Memory B cell (primary cell): Measurements from ENCODE around the gene JHY.

Experiments
- ATAC-seq: fragments of 150-1000 bp; cut with Tn5 transposase; 2 replicates; pipeline ENCODE4 v1.10.0; 2021; ENCODE audit warnings: low read depth, mild to moderate bottlenecking, moderate library complexity
- DNase-seq, 2 donors: peaks; one replicate each; pipeline ENCODE4 v3.0.0; 2022; ENCODE audit warnings: low spot score in 2 of 2
- H3K27ac Mint-ChIP-seq: one replicate; pipeline ENCODE4 v1.8.0; 2022; ENCODE audit warnings: mild to moderate bottlenecking, moderate library complexity, mixed read lengths
- H3K27me3 Mint-ChIP-seq: one replicate; pipeline ENCODE4 v1.8.0; 2022; ENCODE audit warnings: mixed read lengths
- H3K36me3 Mint-ChIP-seq: one replicate; pipeline ENCODE4 v1.8.0; 2022; ENCODE audit warnings: mild to moderate bottlenecking, mixed read lengths
- H3K4me1 Mint-ChIP-seq: one replicate; pipeline ENCODE4 v1.8.0; 2022; ENCODE audit warnings: mixed read lengths
- H3K4me3 Mint-ChIP-seq: one replicate; pipeline ENCODE4 v1.8.0; 2022; ENCODE audit warnings: mild to moderate bottlenecking, moderate library complexity, mixed read lengths
- H3K9me3 Mint-ChIP-seq: one replicate; pipeline ENCODE4 v1.8.0; 2022; ENCODE audit warnings: mixed read lengths

The JHY gene

GRCh38 chr11:122882189-122882856 is at the start of gene JHY:
TSS of gene JHY (plus strand) at chr11:122882759. CDS start at chr11:122885850, 3,091 bp downstream.
- H3K36me3 Mint-ChIP-seq, result peaks cover 9% of the 10 kb centered on the region
- peak within 1 kb of the TSS; percentile 89 for H3K4me3 Mint-ChIP-seq
- H3K27ac Mint-ChIP-seq, result peak within 1 kb of the TSS; percentile 90
- H3K4me1 Mint-ChIP-seq, result peaks cover 10% of the 10 kb centered on the region
- no peaks in the 10 kb centered on the region for H3K9me3 Mint-ChIP-seq
- no peaks in the 10 kb centered on the region for H3K27me3 Mint-ChIP-seq
- ATAC-seq (no peak), DNase-seq (no peak)

DNA sequence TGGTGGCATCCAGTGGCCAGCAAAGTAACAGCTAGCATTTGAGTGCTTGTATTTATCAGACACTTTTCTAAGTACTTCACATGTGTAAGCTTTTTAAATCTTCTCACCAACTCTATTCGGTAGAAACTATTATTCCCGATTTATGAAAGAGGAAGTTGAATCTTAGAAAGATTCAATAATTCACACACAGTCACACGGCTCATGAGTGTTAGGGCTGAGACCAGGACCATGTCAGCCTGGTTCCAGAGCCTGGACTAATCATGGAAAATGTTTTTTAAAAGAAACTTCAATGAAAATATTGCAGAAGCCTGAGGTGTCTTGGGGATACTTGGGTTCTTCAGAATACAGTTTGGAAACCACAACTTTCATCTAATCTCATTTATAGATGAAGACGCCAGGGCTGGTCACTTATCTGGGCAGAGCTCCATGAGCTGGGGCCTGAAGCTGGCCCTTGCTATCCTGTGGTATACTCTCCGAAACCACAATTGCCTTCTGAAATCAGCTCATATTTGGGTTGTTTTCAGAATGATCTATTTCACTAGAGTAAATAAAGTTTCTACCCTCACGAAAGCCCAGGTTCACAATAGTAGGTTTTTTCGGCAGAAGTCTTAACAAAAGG is 48.6 kb upstream of the JHY start:
- Mint-ChIP-seq H3K4me1 (peaks cover 22% of the 10 kb centered on the region), H3K36me3 (no peaks in the 10 kb centered on the region)

GRCh38 chr11:122836916-122837315 is 45.6 kb upstream of the JHY start:
- DNase-seq, result no peak
- Mint-ChIP-seq H3K36me3 (no peaks in the 10 kb centered on the region), H3K27me3 (peaks cover 4% of the 10 kb centered on the region), H3K4me3 (no peak overlapping the region), H3K9me3 (peaks cover 5% of the 10 kb centered on the region), H3K4me1 (peaks cover 21% of the 10 kb centered on the region), H3K27ac (no peak overlapping the region)
- no peak for ATAC-seq

More for the DNA sequence above, 48.6 kb upstream of the JHY start:
- H3K27me3 Mint-ChIP-seq, result peaks cover 7% of the 10 kb centered on the region
- no peak overlapping the region for H3K27ac Mint-ChIP-seq
- peaks cover 5% of the 10 kb centered on the region for H3K9me3 Mint-ChIP-seq
- H3K4me3 Mint-ChIP-seq, result no peak overlapping the region
- DNase-seq, result no peak
- no peak for ATAC-seq

- Mint-ChIP-seq H3K27ac (no peak overlapping the region), H3K4me3 (no peak overlapping the region), H3K27me3 (peaks cover 4% of the 10 kb centered on the region), H3K36me3 (no peaks in the 10 kb centered on the region), H3K9me3 (peaks cover 5% of the 10 kb centered on the region), H3K4me1 (peaks cover 20% of the 10 kb centered on the region)
- ATAC-seq (no peak), DNase-seq (no peak)
Measured at GRCh38 chr11:122837528-122838346, 44.8 kb upstream of the JHY start.

DNA sequence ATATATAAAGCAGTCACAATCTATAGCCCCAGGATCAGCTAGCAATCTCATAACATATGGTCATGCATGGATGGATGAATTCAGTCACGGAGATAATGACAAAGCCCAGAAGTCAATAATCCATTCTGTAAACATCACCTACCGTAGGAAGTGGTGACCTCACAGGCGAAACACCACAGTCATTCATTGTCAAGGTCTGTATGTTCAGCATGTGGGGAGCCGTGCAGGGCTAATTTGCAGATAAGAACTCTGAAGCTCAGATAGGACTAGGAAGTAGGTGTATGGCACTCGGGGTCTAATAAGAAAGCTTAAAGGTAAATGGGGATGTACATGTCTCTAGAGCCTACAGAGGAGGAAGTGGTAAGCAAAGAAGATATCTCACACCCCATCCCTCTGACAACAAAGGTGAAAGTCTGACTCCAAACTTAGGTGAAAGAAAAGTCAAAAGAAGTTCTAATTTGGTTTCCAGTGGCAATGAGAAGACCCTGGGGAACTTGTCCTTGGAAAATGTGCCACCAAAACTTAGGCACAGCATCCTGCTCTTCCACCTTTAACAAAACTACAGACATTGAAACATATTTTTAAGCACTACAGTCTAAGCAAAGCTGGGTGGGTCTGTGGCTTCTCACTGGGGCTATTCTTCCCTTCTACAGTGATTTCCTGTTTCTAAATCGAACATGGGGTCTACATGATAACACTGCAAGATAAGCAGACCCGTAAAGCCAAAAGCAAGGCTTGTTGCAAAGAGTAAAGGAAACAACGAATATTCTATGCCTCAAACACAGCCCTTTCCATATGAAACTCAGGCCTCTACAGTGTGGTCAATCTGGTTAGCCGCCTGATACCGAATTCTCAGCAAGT is 39.0 kb upstream of the JHY start:
- Mint-ChIP-seq H3K4me1 (peaks cover 35% of the 10 kb centered on the region), H3K4me3 (peak overlapping the region; percentile 71), H3K36me3 (peaks cover 4% of the 10 kb centered on the region), H3K27ac (peak overlapping the region; percentile 94), H3K27me3 (no peaks in the 10 kb centered on the region), H3K9me3 (peaks cover 3% of the 10 kb centered on the region)
- ATAC-seq (peak; percentile 96), DNase-seq (peak in 1 of 2 donors; percentile 61)

DNA sequence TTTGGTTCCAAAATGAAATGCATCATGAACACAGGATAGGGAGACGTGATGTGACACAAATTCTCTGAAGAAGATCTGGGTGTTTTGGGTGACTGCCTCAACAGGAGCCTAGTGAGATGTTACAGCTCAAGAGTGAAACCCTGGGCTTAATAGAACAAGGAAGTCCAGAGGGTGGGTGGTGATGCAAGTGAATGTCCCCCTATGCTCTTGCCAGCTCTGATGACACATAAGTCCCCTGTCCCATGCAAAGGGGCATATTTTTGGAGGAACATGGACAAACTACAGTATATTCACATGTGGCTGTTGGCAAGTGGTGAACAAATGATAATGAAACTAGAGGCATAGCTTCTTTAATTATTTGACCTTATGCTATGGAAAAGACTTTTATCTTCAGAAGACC is 35.1 kb upstream of the JHY start:
- Mint-ChIP-seq H3K9me3 (peaks cover 3% of the 10 kb centered on the region), H3K36me3 (peaks cover 4% of the 10 kb centered on the region), H3K4me3 (no peak overlapping the region), H3K4me1 (peaks cover 54% of the 10 kb centered on the region), H3K27ac (no peak overlapping the region), H3K27me3 (no peaks in the 10 kb centered on the region)
- DNase-seq (no peak), ATAC-seq (no peak)

DNA sequence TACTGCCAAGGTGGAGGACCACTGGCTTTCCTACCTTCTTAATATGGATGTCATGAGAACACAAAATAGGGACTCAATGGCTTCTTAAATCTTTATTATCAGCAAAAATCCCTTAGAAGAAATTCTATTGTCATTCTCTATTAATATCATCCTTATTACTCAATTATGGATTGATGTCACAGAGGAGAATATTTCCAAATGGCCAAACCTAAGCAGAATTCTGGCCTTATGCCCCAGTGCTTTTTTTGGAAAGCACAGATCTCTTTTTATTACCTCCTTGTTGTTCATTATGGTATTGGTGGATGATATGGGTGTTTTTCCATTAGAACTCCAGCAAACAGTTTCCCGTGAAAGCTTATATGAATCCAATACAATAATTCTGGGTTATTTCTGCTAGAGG is 34.4 kb upstream of the JHY start:
- H3K9me3 Mint-ChIP-seq, result peaks cover 3% of the 10 kb centered on the region
- ATAC-seq (no peak), DNase-seq (no peak)
- peaks cover 4% of the 10 kb centered on the region for H3K36me3 Mint-ChIP-seq
- H3K4me1 Mint-ChIP-seq, result peaks cover 50% of the 10 kb centered on the region
- H3K4me3 Mint-ChIP-seq, result no peak overlapping the region
- H3K27ac Mint-ChIP-seq, result no peak overlapping the region
- H3K27me3 Mint-ChIP-seq, result no peaks in the 10 kb centered on the region

- Mint-ChIP-seq H3K9me3 (peaks cover under 1% of the 10 kb centered on the region), H3K36me3 (peaks cover under 1% of the 10 kb centered on the region), H3K27me3 (no peaks in the 10 kb centered on the region), H3K4me3 (no peak overlapping the region), H3K27ac (peak overlapping the region; percentile 39), H3K4me1 (peaks cover 35% of the 10 kb centered on the region)
- ATAC-seq (no peak), DNase-seq (no peak)
Measured at GRCh38 chr11:122850076-122850631, 32.4 kb upstream of the JHY start.

- H3K4me1 Mint-ChIP-seq, result peaks cover 32% of the 10 kb centered on the region
- ATAC-seq, result peak; percentile 99
- peak in 1 of 2 donors; percentile 43 for DNase-seq
- peak overlapping the region; percentile 96 for H3K27ac Mint-ChIP-seq
- H3K9me3 Mint-ChIP-seq, result no peaks in the 10 kb centered on the region
- no peaks in the 10 kb centered on the region for H3K36me3 Mint-ChIP-seq
- peak overlapping the region; percentile 88 for H3K4me3 Mint-ChIP-seq
- H3K27me3 Mint-ChIP-seq, result no peaks in the 10 kb centered on the region
Measured at GRCh38 chr11:122851366-122851966, 31.1 kb upstream of the JHY start.

DNA sequence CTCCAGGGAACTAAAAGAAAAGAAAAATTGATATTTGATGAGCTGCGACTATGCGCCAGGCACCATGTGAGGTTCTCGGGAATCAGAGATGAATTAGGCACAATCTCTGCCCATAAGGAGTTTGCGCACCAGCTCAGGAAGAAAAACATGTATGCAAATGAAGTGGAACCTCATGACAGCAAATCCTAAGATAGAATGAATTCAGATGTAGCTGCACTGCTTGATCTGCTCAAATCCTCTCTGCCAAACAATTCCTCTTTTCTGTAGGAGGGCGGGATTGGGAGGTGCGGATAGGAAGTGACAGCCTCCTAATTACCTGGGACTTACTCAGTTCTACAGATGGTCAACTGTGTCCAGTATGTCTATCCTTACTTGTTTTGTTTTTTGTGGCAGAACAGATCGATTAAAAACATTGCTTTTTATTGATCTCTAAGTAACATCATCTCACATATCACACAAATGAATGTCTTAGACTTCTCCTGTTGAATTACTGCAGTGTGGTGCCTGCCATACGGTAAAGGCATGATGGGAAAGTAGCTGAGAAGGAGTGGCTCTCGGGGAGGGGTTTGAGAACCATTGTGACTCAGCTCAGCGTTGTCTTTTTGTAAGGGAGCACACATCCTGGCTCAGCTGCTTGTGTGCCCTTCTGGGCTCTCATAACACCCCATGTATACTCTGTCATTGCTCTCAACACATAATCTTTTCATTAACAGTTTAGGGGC is 30.3 kb upstream of the JHY start:
- no peak for DNase-seq
- Mint-ChIP-seq H3K27me3 (no peaks in the 10 kb centered on the region), H3K4me3 (peak overlapping the region; percentile 88), H3K27ac (peak overlapping the region; percentile 96), H3K4me1 (peaks cover 33% of the 10 kb centered on the region), H3K36me3 (no peaks in the 10 kb centered on the region), H3K9me3 (no peaks in the 10 kb centered on the region)
- peak; percentile 31 for ATAC-seq

DNA sequence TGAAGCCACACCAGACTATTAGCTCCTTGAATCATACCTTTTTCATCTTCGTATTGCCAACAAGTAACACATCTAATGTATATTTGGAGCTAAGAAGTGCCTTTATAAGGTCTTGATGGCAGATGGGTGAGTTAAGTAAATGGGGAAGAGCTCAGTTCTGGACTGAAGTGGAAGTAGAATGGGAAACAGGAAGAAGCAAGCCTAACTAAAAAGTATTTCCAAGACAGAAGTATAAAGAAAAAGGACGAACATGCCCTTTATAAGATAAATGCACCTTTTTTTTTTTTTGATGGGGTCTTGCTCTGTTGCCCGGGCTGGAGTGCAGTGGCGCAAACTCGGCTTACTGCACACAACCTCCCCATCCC is 29.8 kb upstream of the JHY start:
- Mint-ChIP-seq H3K9me3 (no peaks in the 10 kb centered on the region), H3K27ac (peak overlapping the region; percentile 96), H3K27me3 (no peaks in the 10 kb centered on the region), H3K4me1 (peaks cover 30% of the 10 kb centered on the region), H3K36me3 (no peaks in the 10 kb centered on the region), H3K4me3 (peak overlapping the region; percentile 88)
- ATAC-seq (no peak), DNase-seq (no peak)

DNA sequence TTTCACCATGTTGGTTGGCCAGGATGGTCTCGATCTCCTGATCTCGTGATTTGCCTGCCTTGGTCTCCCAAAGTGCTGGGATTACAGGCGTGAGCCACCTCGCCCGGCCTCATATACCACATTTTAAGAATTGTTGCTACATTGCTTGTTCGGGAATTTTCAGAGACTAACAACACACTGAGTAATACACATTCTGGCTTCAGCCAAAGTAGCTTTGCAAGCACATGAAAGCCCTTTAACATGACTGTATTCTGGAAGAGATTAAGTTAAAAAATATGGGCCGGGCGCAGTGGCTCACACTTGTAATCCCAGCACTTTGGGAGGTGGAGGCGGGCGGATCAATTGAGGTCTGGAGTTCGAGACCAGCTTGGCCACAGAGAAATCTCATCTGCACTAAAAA is 29.3 kb upstream of the JHY start:
- no peak for ATAC-seq
- no peaks in the 10 kb centered on the region for H3K27me3 Mint-ChIP-seq
- H3K4me3 Mint-ChIP-seq, result peak overlapping the region; percentile 24
- peaks cover 30% of the 10 kb centered on the region for H3K4me1 Mint-ChIP-seq
- H3K36me3 Mint-ChIP-seq, result no peaks in the 10 kb centered on the region
- H3K9me3 Mint-ChIP-seq, result no peaks in the 10 kb centered on the region
- DNase-seq, result no peak
- no peak overlapping the region for H3K27ac Mint-ChIP-seq
